ENCODE measurements around the gene OR4F15.

The OR4F15 gene

DNA sequence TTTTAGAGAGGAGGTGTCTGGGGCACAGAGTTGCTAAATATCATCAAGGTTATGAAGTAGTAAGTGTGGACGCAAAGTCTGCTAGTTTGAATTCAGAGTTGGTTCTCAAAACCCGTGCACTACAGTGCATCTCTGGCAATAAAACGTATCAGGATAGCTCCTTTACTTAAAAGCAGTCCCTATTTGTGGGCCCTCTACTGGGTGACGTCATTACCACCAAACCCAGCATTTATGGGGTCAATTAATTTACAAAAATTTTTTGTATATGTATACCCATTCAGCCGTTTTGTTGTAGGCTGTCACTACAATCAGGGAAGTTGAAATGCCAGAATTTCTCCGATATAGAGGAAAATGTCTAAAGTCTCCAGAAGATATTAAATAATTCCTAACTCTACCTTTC is 8.8 kb downstream of the OR4F15 start:
- Histone ChIP-seq H3K27ac (replicated peaks) (no peak overlapping the region), H3K27me3 (ENCODE audit: insufficient read depth, poor library complexity, severe bottlenecking) (no peaks in the 10 kb centered on the region), H3K4me3 (replicated peaks; ENCODE audit: insufficient read depth, low read length) (no peak overlapping the region)
- DNase-seq (ENCODE audit: low read depth in 1 of 2, low spot score in 1 of 2) = no peak
- TF ChIP-seq SPI1 (IDR thresholded peaks at IDR 0.05; ENCODE audit: borderline replicate concordance, low read depth) (no peak), POLR2AphosphoS5 (IDR thresholded peaks at IDR 0.05; ENCODE audit: low read depth) (no peak), GABPA (IDR thresholded peaks at IDR 0.05; ENCODE audit: low read depth) (no peak)
- TF ChIP-seq, protein P1, sequence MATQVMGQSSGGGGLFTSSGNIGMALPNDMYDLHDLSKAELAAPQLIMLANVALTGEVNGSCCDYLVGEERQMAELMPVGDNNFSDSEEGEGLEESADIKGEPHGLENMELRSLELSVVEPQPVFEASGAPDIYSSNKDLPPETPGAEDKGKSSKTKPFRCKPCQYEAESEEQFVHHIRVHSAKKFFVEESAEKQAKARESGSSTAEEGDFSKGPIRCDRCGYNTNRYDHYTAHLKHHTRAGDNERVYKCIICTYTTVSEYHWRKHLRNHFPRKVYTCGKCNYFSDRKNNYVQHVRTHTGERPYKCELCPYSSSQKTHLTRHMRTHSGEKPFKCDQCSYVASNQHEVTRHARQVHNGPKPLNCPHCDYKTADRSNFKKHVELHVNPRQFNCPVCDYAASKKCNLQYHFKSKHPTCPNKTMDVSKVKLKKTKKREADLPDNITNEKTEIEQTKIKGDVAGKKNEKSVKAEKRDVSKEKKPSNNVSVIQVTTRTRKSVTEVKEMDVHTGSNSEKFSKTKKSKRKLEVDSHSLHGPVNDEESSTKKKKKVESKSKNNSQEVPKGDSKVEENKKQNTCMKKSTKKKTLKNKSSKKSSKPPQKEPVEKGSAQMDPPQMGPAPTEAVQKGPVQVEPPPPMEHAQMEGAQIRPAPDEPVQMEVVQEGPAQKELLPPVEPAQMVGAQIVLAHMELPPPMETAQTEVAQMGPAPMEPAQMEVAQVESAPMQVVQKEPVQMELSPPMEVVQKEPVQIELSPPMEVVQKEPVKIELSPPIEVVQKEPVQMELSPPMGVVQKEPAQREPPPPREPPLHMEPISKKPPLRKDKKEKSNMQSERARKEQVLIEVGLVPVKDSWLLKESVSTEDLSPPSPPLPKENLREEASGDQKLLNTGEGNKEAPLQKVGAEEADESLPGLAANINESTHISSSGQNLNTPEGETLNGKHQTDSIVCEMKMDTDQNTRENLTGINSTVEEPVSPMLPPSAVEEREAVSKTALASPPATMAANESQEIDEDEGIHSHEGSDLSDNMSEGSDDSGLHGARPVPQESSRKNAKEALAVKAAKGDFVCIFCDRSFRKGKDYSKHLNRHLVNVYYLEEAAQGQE (IDR thresholded peaks at IDR 0.05; ENCODE audit: insufficient replicate concordance, low read depth) = no peak
- TF ChIP-seq, protein P2, sequence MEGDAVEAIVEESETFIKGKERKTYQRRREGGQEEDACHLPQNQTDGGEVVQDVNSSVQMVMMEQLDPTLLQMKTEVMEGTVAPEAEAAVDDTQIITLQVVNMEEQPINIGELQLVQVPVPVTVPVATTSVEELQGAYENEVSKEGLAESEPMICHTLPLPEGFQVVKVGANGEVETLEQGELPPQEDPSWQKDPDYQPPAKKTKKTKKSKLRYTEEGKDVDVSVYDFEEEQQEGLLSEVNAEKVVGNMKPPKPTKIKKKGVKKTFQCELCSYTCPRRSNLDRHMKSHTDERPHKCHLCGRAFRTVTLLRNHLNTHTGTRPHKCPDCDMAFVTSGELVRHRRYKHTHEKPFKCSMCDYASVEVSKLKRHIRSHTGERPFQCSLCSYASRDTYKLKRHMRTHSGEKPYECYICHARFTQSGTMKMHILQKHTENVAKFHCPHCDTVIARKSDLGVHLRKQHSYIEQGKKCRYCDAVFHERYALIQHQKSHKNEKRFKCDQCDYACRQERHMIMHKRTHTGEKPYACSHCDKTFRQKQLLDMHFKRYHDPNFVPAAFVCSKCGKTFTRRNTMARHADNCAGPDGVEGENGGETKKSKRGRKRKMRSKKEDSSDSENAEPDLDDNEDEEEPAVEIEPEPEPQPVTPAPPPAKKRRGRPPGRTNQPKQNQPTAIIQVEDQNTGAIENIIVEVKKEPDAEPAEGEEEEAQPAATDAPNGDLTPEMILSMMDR (IDR thresholded peaks at IDR 0.05; ENCODE audit: insufficient read depth, low read length) = no peak

DNA sequence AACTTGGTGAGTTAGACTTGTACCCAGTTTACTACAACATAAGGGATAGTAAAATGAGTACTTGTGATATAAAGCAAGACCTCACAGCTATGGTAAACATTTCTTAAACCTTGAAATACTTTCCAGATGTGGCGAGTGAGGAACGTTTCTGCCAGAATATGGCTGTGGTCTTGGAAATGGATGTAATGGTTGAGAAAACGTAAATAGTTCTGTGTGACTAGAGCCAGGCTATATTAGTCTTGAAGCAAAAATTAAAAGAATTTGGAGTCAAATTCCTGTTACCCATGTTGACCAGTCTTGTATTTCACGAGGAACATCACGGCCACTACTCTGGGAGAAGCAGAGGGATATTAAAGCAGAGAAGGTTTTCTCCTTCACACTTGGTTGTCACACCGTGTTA is 15.3 kb downstream of the OR4F15 start:
- DNase-seq (ENCODE audit: low read depth in 1 of 2, low spot score in 1 of 2) = no peak
- H3K4me3 ChIP-seq (replicated peaks; ENCODE audit: insufficient read depth, low read length) = no peak overlapping the region
- no peak overlapping the region for H3K27ac ChIP-seq (replicated peaks)
- TF ChIP-seq POLR2AphosphoS5 (IDR thresholded peaks at IDR 0.05; ENCODE audit: low read depth) (no peak), GABPA (IDR thresholded peaks at IDR 0.05; ENCODE audit: low read depth) (no peak), SPI1 (IDR thresholded peaks at IDR 0.05; ENCODE audit: borderline replicate concordance, low read depth) (no peak)
- TF ChIP-seq, protein P1 (IDR thresholded peaks at IDR 0.05; ENCODE audit: insufficient replicate concordance, low read depth) = no peak
- TF ChIP-seq, protein P2 (IDR thresholded peaks at IDR 0.05; ENCODE audit: insufficient read depth, low read length) = no peak
- H3K27me3 ChIP-seq (ENCODE audit: insufficient read depth, poor library complexity, severe bottlenecking) = peaks cover 8% of the 10 kb centered on the region

DNA sequence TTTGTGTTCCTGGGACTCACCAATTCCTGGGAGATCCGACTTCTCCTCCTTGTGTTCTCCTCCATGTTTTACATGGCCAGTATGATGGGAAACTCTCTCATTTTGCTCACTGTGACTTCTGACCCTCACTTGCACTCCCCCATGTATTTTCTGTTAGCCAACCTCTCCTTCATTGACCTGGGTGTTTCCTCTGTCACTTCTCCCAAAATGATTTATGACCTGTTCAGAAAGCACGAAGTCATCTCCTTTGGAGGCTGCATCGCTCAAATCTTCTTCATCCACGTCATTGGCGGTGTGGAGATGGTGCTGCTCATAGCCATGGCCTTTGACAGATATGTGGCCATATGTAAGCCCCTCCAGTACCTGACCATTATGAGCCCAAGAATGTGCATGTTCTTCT is 16.8 kb downstream of the OR4F15 start:
- peaks cover 8% of the 10 kb centered on the region for H3K27me3 ChIP-seq (ENCODE audit: insufficient read depth, poor library complexity, severe bottlenecking)
- no peak overlapping the region for H3K27ac ChIP-seq (replicated peaks)
- DNase-seq (ENCODE audit: low read depth in 1 of 2, low spot score in 1 of 2) = no peak
- H3K4me3 ChIP-seq (replicated peaks; ENCODE audit: insufficient read depth, low read length) = no peak overlapping the region
- TF ChIP-seq POLR2AphosphoS5 (IDR thresholded peaks at IDR 0.05; ENCODE audit: low read depth) = no peak
- no peak for TF ChIP-seq GABPA (IDR thresholded peaks at IDR 0.05; ENCODE audit: low read depth)
- no peak for TF ChIP-seq SPI1 (IDR thresholded peaks at IDR 0.05; ENCODE audit: borderline replicate concordance, low read depth)
- TF ChIP-seq, protein P1 (IDR thresholded peaks at IDR 0.05; ENCODE audit: insufficient replicate concordance, low read depth) = no peak
- TF ChIP-seq, protein P2 (IDR thresholded peaks at IDR 0.05; ENCODE audit: insufficient read depth, low read length) = no peak
